Testis (tissue), 3 donors: ENCODE results near the gene SCAMP2. TPM values are rescaled to one million over a fixed set of nuclear protein-coding genes. Genes with fewer than 3 reads are reported as not detected.

Source experiments
- DNase-seq: peaks from one replicate; pipeline ENCODE4 v3.0.0-alpha.2; 2019
- H3K27ac ChIP-seq, 2 donors: fragments of 200-600 bp; sonication (generic); one replicate each; pipeline ENCODE4 v1.5.1; 2019
- H3K27me3 ChIP-seq: fragments of 200-600 bp; sonication (generic); one replicate; pipeline ENCODE4 v1.5.1; 2019
- H3K36me3 ChIP-seq: fragments of 200-600 bp; sonication (generic); one replicate; pipeline ENCODE4 v1.5.1; 2017; ENCODE audit warnings: low read depth; ENCODE audit errors: missing control alignments
- H3K4me1 ChIP-seq: fragments of 200-600 bp; sonication (generic); one replicate; pipeline ENCODE4 v1.5.1; 2019
- H3K4me3 ChIP-seq, 2 donors: fragments of 200-600 bp; sonication (generic); one replicate each; pipeline ENCODE4 v1.5.1; 2017 to 2019
- H3K9me3 ChIP-seq: fragments of 200-600 bp; sonication (generic); one replicate; pipeline ENCODE4 v1.5.1; 2017
- CTCF ChIP-seq, 3 experiments: fragments of 450-650 bp in 2 of 3; fragments of 200-600 bp in 1 of 3; sonication (generic) in 1 of 3; IDR thresholded peaks; one replicate each; pipeline ENCODE4 v1.5.1; 2016 to 2019; ENCODE audit warnings: antibody characterized with exemption in 3 of 3, mild to moderate bottlenecking in 2 of 3, moderate library complexity in 1 of 3
- POLR2A ChIP-seq: fragments of 450-650 bp; IDR thresholded peaks from one replicate; pipeline ENCODE4 v1.6.1; 2017; ENCODE audit warnings: antibody characterized with exemption, mild to moderate bottlenecking, moderate library complexity
- WGBS, 2 donors: methylation state at CpG; one replicate each; pipeline ENCODE4 v1.1.5; 2018; 5-methylcytosine and 5-hydroxymethylcytosine counted together
- intact Hi-C: fragments of 100-400 bp; cut with DNase I; formaldehyde crosslinking; loops from one replicate; pipeline ENCODE4 v1.15.1; 2023; ENCODE audit warnings: low total_unique reads
- polyA plus RNA-seq: library from polyadenylated mRNA; stranded (reverse); fragments of 350-450 nt; fragmentation: Illumina TruSeq; extraction: RNeasy Lipid Tissue Mini Kit (QIAGEN cat#74804); gene quantifications from one replicate; pipeline ENCODE4 v1.2.3, GENCODE V29; 2014; ENCODE audit warnings: low read depth, low replicate concordance; ENCODE audit not compliant: insufficient read depth
- total RNA-seq, 2 donors: library from RNA; depleted of rRNA; stranded (reverse); fragments of >200 nt; gene quantifications; one replicate each; pipeline ENCODE4 v1.2.3, GENCODE V29; 2016

Gene SCAMP2
- total and polyA plus RNA-seq, 3 donors from 2014 or later = 94.8 to 130 (median 103) TPM

GRCh38 chr15:74809242-74809641 lies 63.9 kb downstream of the SCAMP2 start:
- no peak overlapping the region for H3K27ac ChIP-seq
- H3K4me1 ChIP-seq = no peaks in the 10 kb centered on the region
- DNase-seq = no peak
- no peaks in the 10 kb centered on the region for H3K27me3 ChIP-seq
- WGBS, 2 donors = 88 to 91% methylated on average over 5 of the region's 5 CpGs
- intact Hi-C loops = no loop called here
- TF ChIP-seq CTCF (IDR thresholded peaks at IDR 0.05) = no peak
- TF ChIP-seq POLR2A = no peak
- no peaks in the 10 kb centered on the region for H3K36me3 ChIP-seq
- H3K4me3 ChIP-seq = no peak overlapping the region
- no peaks in the 10 kb centered on the region for H3K9me3 ChIP-seq

GRCh38 chr15:74808840-74809229 lies 64.3 kb downstream of the SCAMP2 start:
- no peak for DNase-seq
- TF ChIP-seq POLR2A = no peak
- no peak for TF ChIP-seq CTCF (IDR thresholded peaks at IDR 0.05)
- Histone ChIP-seq H3K9me3 (no peaks in the 10 kb centered on the region), H3K27ac (no peak overlapping the region), H3K4me1 (no peaks in the 10 kb centered on the region), H3K4me3 (no peak overlapping the region), H3K36me3 (no peaks in the 10 kb centered on the region), H3K27me3 (no peaks in the 10 kb centered on the region)
- intact Hi-C loops = no loop called here
- 76 to 82% methylated on average over 4 of the region's 4 CpGs for whole genome bisulfite sequencing, 2 donors

GRCh38 chr15:74808078-74808839 lies 64.9 kb downstream of the SCAMP2 start:
- Histone ChIP-seq H3K36me3 (no peaks in the 10 kb centered on the region), H3K9me3 (no peaks in the 10 kb centered on the region), H3K27ac (no peak overlapping the region), H3K27me3 (no peaks in the 10 kb centered on the region), H3K4me3 (no peak overlapping the region), H3K4me1 (no peaks in the 10 kb centered on the region)
- intact Hi-C loops = no loop called here
- TF ChIP-seq CTCF (IDR thresholded peaks at IDR 0.05) = no peak
- no peak for DNase-seq
- 88 to 89% methylated on average over 16 to 18 of the region's 18 CpGs for WGBS, 2 donors

DNA sequence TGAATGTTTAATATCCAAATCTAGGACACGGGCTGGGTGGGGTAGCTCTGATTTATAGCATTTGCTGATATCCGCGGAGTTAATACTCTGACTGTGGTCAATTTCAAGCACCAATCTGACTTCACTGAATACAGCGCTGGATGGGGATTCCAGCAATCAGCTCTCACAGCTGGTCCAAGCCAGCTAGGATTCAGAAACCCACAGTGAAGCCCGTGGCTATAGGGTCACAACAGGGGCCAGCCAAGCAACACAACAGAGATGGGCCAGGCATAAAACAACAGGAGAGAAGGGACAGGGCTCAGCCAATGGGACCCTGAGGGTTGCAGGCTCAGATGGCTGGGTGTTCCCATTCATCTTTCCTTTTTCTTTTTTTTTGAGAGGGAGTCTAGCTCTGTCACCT lies 65.9 kb downstream of the SCAMP2 start:
- intact Hi-C loops = no loop called here
- Histone ChIP-seq H3K27ac (no peak overlapping the region), H3K9me3 (no peaks in the 10 kb centered on the region), H3K36me3 (no peaks in the 10 kb centered on the region), H3K27me3 (no peaks in the 10 kb centered on the region), H3K4me3 (no peak overlapping the region), H3K4me1 (no peaks in the 10 kb centered on the region)
- TF ChIP-seq CTCF (IDR thresholded peaks at IDR 0.05) (no peak), POLR2A (no peak)
- no peak for DNase-seq
- 45 to 47% methylated on average over 5 of the region's 5 CpGs for WGBS, 2 donors

- TF ChIP-seq POLR2A (no peak), CTCF (IDR thresholded peaks at IDR 0.05) (no peak)
- no peak overlapping the region for H3K4me3 ChIP-seq
- no peak for DNase-seq
- H3K27ac ChIP-seq = no peak overlapping the region
- no peaks in the 10 kb centered on the region for H3K4me1 ChIP-seq
- H3K9me3 ChIP-seq = no peaks in the 10 kb centered on the region
- H3K36me3 ChIP-seq = no peaks in the 10 kb centered on the region
- intact Hi-C loops = no loop called here
- H3K27me3 ChIP-seq = no peaks in the 10 kb centered on the region
- WGBS, 2 donors = 52 to 68% methylated on average over 6 of the region's 6 CpGs
Observed at GRCh38 chr15:74804935-74805334, 68.2 kb downstream of the SCAMP2 start.
